GM18870 (cell line): ENCODE measurements around the gene ZBTB24.

Experiments
- ATAC-seq: cut with Tn5 transposase; IDR thresholded peaks from one replicate; pipeline ENCODE4 v1.9.1; 2021; ENCODE audit warnings: moderate library complexity; ENCODE audit not compliant: unreplicated experiment

Gene ZBTB24

GRCh38 chr6:109434456-109434855 is 48.6 kb downstream of the ZBTB24 start:
- no peak for ATAC-seq

GRCh38 chr6:109429496-109429895 is 53.5 kb downstream of the ZBTB24 start:
- ATAC-seq, result no peak

GRCh38 chr6:109428889-109429477 is 54.0 kb downstream of the ZBTB24 start:
- ATAC-seq, result no peak

GRCh38 chr6:109424946-109425345 is 58.1 kb downstream of the ZBTB24 start:
- ATAC-seq, result no peak

- no peak for ATAC-seq
Observed at GRCh38 chr6:109421184-109421583, 61.8 kb downstream of the ZBTB24 start.

- ATAC-seq, result no peak
Observed at GRCh38 chr6:109420751-109421150, 62.3 kb downstream of the ZBTB24 start.

GRCh38 chr6:109417646-109418045 is 65.4 kb downstream of the ZBTB24 start:
- no peak for ATAC-seq
